Astrocyte (in vitro differentiated cells and primary cell): ENCODE data around the gene WDR27. TPM values are rescaled to one million over a fixed set of nuclear protein-coding genes. Genes with fewer than 3 reads are reported as not detected.

Experiments used
- DNase-seq: peaks from one replicate; pipeline ENCODE4 v3.0.0-alpha.2; 2010; ENCODE audit warnings: low read depth
- FAIRE-seq: peaks from 2 replicates; lab custom pipeline; 2011; peaks lifted over from hg19 to GRCh38; lab: Jason Lieb, UNC
- H2AFZ ChIP-seq: 2 replicates; pipeline ENCODE4 v1.6.0; 2012; ENCODE audit warnings: low read depth, low read length, inconsistent platforms
- H3K27ac ChIP-seq: 2 replicates; pipeline ENCODE4 v1.5.1; 2011; ENCODE audit warnings: low read depth, low read length, inconsistent platforms
- H3K27me3 ChIP-seq: 2 replicates; pipeline ENCODE4 v1.6.0; 2011; ENCODE audit warnings: low read length, inconsistent platforms; ENCODE audit not compliant: insufficient read depth
- H3K36me3 ChIP-seq: 2 replicates; pipeline ENCODE4 v1.5.1; 2011; ENCODE audit warnings: low read length, inconsistent platforms; ENCODE audit not compliant: insufficient read depth
- H3K4me1 ChIP-seq: 2 replicates; pipeline ENCODE4 v1.5.1; 2011; ENCODE audit warnings: low read length, inconsistent platforms; ENCODE audit not compliant: insufficient read depth
- H3K4me2 ChIP-seq: 2 replicates; pipeline ENCODE4 v1.6.0; 2012; ENCODE audit warnings: low read length, inconsistent platforms
- H3K4me3 ChIP-seq: 2 replicates; pipeline ENCODE4 v1.5.1; 2011; ENCODE audit warnings: low read depth, mild to moderate bottlenecking, low read length, inconsistent platforms; ENCODE audit not compliant: insufficient read depth
- H3K79me2 ChIP-seq: 2 replicates; pipeline ENCODE4 v1.6.0; 2012; ENCODE audit warnings: mild to moderate bottlenecking, low read length, inconsistent platforms; ENCODE audit not compliant: insufficient read depth
- H3K9ac ChIP-seq: 2 replicates; pipeline ENCODE4 v1.6.0; 2012; ENCODE audit warnings: mild to moderate bottlenecking, low read length, inconsistent platforms
- H3K9me3 ChIP-seq: 2 replicates; pipeline ENCODE4 v1.5.1; 2012; ENCODE audit warnings: low read depth, mild to moderate bottlenecking, low read length, inconsistent platforms; ENCODE audit not compliant: insufficient read depth
- H4K20me1 ChIP-seq: 2 replicates; pipeline ENCODE4 v1.6.0; 2012; ENCODE audit warnings: low read length, inconsistent platforms; ENCODE audit not compliant: insufficient read depth
- H3K27ac Mint-ChIP-seq: one replicate; pipeline ENCODE4 v1.8.0; 2021; ENCODE audit warnings: mild to moderate bottlenecking, mixed read lengths; ENCODE audit not compliant: unreplicated experiment
- H3K27me3 Mint-ChIP-seq: one replicate; pipeline ENCODE4 v1.8.0; 2021; ENCODE audit warnings: low read depth, mixed read lengths; ENCODE audit not compliant: unreplicated experiment
- H3K36me3 Mint-ChIP-seq: one replicate; pipeline ENCODE4 v1.8.0; 2021; ENCODE audit warnings: low read depth, mixed read lengths; ENCODE audit not compliant: unreplicated experiment
- H3K4me1 Mint-ChIP-seq: one replicate; pipeline ENCODE4 v1.8.0; 2021; ENCODE audit warnings: low read depth, mixed read lengths; ENCODE audit not compliant: unreplicated experiment
- H3K4me3 Mint-ChIP-seq: one replicate; pipeline ENCODE4 v1.8.0; 2021; ENCODE audit warnings: mild to moderate bottlenecking, moderate library complexity, mixed read lengths; ENCODE audit not compliant: unreplicated experiment
- H3K9me3 Mint-ChIP-seq: one replicate; pipeline ENCODE4 v1.8.0; 2021; ENCODE audit warnings: mild to moderate bottlenecking, mixed read lengths; ENCODE audit not compliant: unreplicated experiment
- CTCF ChIP-seq: IDR thresholded peaks from 2 replicates; pipeline ENCODE4 v1.5.1; 2011; ENCODE audit warnings: low read depth, mild to moderate bottlenecking, inconsistent platforms, low read length, moderate library complexity; ENCODE audit not compliant: insufficient read depth
- EZH2 ChIP-seq: IDR thresholded peaks from 2 replicates; pipeline ENCODE4 v1.6.1; 2012; ENCODE audit warnings: mild to moderate bottlenecking, low read length, inconsistent platforms; ENCODE audit not compliant: insufficient read depth
- total RNA-seq: library from RNA; stranded (reverse); gene quantifications from 2 replicates; pipeline ENCODE4 v1.2.1, GENCODE V29; 2021

Gene WDR27
- total RNA-seq, 1 donor from 2014 or later: 31.2 TPM

- TF ChIP-seq CTCF (no peak), EZH2 (no peak)
- H3K4me1 Mint-ChIP-seq: peaks cover 10% of the 10 kb centered on the region
- H3K79me2 ChIP-seq: no peaks in the 10 kb centered on the region
- FAIRE-seq (no peak), DNase-seq (no peak)
- no peaks in the 10 kb centered on the region for H3K36me3 ChIP-seq
- H3K9ac ChIP-seq: no peak overlapping the region
- H2AFZ ChIP-seq: no peak overlapping the region
- H3K27me3 ChIP-seq: no peaks in the 10 kb centered on the region
- no peak overlapping the region for H3K4me2 ChIP-seq
- H3K9me3 Mint-ChIP-seq: peaks cover 24% of the 10 kb centered on the region
- no peak overlapping the region for H3K4me3 ChIP-seq
- H3K27me3 Mint-ChIP-seq: no peaks in the 10 kb centered on the region
- no peak overlapping the region for H3K27ac ChIP-seq
- no peaks in the 10 kb centered on the region for H3K4me1 ChIP-seq
- H3K9me3 ChIP-seq: peaks cover 11% of the 10 kb centered on the region
- H3K4me3 Mint-ChIP-seq: no peak overlapping the region
- peaks cover 6% of the 10 kb centered on the region for H3K36me3 Mint-ChIP-seq
- H3K27ac Mint-ChIP-seq: no peak overlapping the region
- no peaks in the 10 kb centered on the region for H4K20me1 ChIP-seq
Observed at GRCh38 chr6:169533301-169534038, 168.4 kb downstream of the WDR27 start.

- Histone ChIP-seq H3K36me3 (no peaks in the 10 kb centered on the region), H3K9ac (no peak overlapping the region), H2AFZ (no peak overlapping the region), H3K4me1 (no peaks in the 10 kb centered on the region), H3K27me3 (no peaks in the 10 kb centered on the region), H3K79me2 (no peaks in the 10 kb centered on the region), H3K4me2 (no peak overlapping the region), H3K4me3 (no peak overlapping the region), H4K20me1 (no peaks in the 10 kb centered on the region), H3K27ac (no peak overlapping the region), H3K9me3 (peaks cover 11% of the 10 kb centered on the region)
- FAIRE-seq (no peak), DNase-seq (peak; percentile 39)
- TF ChIP-seq CTCF: no peak
- TF ChIP-seq EZH2: no peak
- Mint-ChIP-seq H3K36me3 (peaks cover 4% of the 10 kb centered on the region), H3K4me3 (no peak overlapping the region), H3K4me1 (peaks cover 10% of the 10 kb centered on the region), H3K27me3 (no peaks in the 10 kb centered on the region), H3K9me3 (peaks cover 9% of the 10 kb centered on the region), H3K27ac (no peak overlapping the region)
Observed at GRCh38 chr6:169530752-169531123, 171.1 kb downstream of the WDR27 start.
